HepG2 (cell line): ENCODE measurements around the gene SVOPL. TPM values are rescaled to one million over a fixed set of nuclear protein-coding genes. Genes with fewer than 3 reads are reported as not detected.

Experiments used
- CBFB ChIP-seq: sonication (generic); formaldehyde crosslinking; IDR thresholded peaks from 2 replicates; pipeline ENCODE4 v1.4.0; 2020; ENCODE audit warnings: missing genetic modification reagents
- CREB1 ChIP-seq, 2 experiments: fragments of 450-650 bp in 1 of 2; IDR thresholded peaks; 2 replicates each; pipeline ENCODE4 v1.6.1; 2016 to 2017; ENCODE audit warnings: control low read depth in 1 of 2, mild to moderate bottlenecking in 1 of 2, missing compliant biosample characterization in 1 of 2, missing genetic modification characterization in 1 of 2
- HNF4A ChIP-seq: sonication (generic); formaldehyde crosslinking; IDR thresholded peaks from 2 replicates; pipeline ENCODE4 v1.4.0; 2020; ENCODE audit warnings: missing genetic modification reagents
- IKZF4 ChIP-seq: sonication (generic); formaldehyde crosslinking; IDR thresholded peaks from 2 replicates; pipeline ENCODE4 v1.5.1; 2020; ENCODE audit warnings: borderline replicate concordance, mild to moderate bottlenecking, low read depth, missing genetic modification reagents; ENCODE audit errors: not compliant biosample characterization
- IRF2 ChIP-seq: IDR thresholded peaks from 2 replicates; pipeline ENCODE4 v1.6.1; 2018; ENCODE audit warnings: missing genetic modification reagents, missing compliant biosample characterization
- MAF1 ChIP-seq: sonication (generic); formaldehyde crosslinking; IDR thresholded peaks from 2 replicates; pipeline ENCODE4 v1.5.0; 2020; ENCODE audit warnings: missing genetic modification reagents, borderline replicate concordance
- MAFF ChIP-seq: IDR thresholded peaks from 2 replicates; pipeline ENCODE4 v1.6.1; 2011; ENCODE audit warnings: low read depth, low read length, improper control_type of control experiment
- MAFK ChIP-seq, 2 experiments: IDR thresholded peaks in 1 of 2; conservative IDR thresholded peaks in 1 of 2; 2 replicates each; pipeline ENCODE4 v1.6.1; 2011; ENCODE audit warnings: improper control_type of control experiment in 2 of 2, low read length in 2 of 2
- MTA3 ChIP-seq: sonication (generic); formaldehyde crosslinking; IDR thresholded peaks from 2 replicates; pipeline ENCODE4 v1.4.0; 2020; ENCODE audit warnings: missing genetic modification reagents
- MXI1 ChIP-seq: IDR thresholded peaks from 3 replicates; pipeline ENCODE4 v1.6.1; 2012; ENCODE audit warnings: low read depth, low read length, inconsistent platforms, borderline replicate concordance
- NCOR1 ChIP-seq: fragments of 200-600 bp; sonication (generic); IDR thresholded peaks from 2 replicates; pipeline ENCODE4 v1.7.0; 2017; ENCODE audit warnings: antibody characterized with exemption, low read length, borderline replicate concordance
- NR2F6 ChIP-seq, 2 experiments: IDR thresholded peaks; 2 replicates each; pipeline ENCODE4 v1.6.1; 2016; ENCODE audit warnings: antibody characterized with exemption in 1 of 2, mild to moderate bottlenecking in 1 of 2
- PHB2 ChIP-seq: fragments of 450-650 bp; IDR thresholded peaks from 2 replicates; pipeline ENCODE4 v1.6.1; 2018; ENCODE audit not compliant: partially characterized antibody
- POLR2A ChIP-seq, 2 experiments: IDR thresholded peaks; 2 replicates each; pipeline ENCODE4 v1.6.1; 2011; ENCODE audit warnings: low read depth in 2 of 2, low read length in 2 of 2, mild to moderate bottlenecking in 1 of 2, moderate library complexity in 1 of 2; ENCODE audit not compliant: insufficient read depth in 1 of 2
- POLR2AphosphoS2 ChIP-seq: IDR thresholded peaks from 2 replicates; pipeline ENCODE4 v1.6.1; 2011; ENCODE audit warnings: low read depth, low read length, improper control_type of control experiment
- RARG ChIP-seq: sonication (generic); formaldehyde crosslinking; IDR thresholded peaks from 2 replicates; pipeline ENCODE4 v1.4.0; 2020; ENCODE audit warnings: low read depth, mild to moderate bottlenecking, missing genetic modification reagents
- RCOR2 ChIP-seq: IDR thresholded peaks from 2 replicates; pipeline ENCODE4 v1.6.1; 2016; ENCODE audit warnings: missing biosample characterization, missing genetic modification reagents
- SKI ChIP-seq: fragments of 450-650 bp; IDR thresholded peaks from one replicate; pipeline ENCODE4 v1.6.1; 2018; ENCODE audit warnings: mild to moderate bottlenecking; ENCODE audit not compliant: partially characterized antibody
- SOX13 ChIP-seq, 3 experiments: fragments of 450-650 bp in 1 of 3; sonication (generic) in 1 of 3; formaldehyde crosslinking in 1 of 3; IDR thresholded peaks in 2 of 3; conservative IDR thresholded peaks in 1 of 3; 2 replicates each; pipeline versions ENCODE4 v1.5.0 to v1.6.1; 2016 to 2020; ENCODE audit warnings: antibody characterized with exemption in 1 of 3, mild to moderate bottlenecking in 1 of 3, missing compliant biosample characterization in 1 of 3, missing genetic modification reagents in 1 of 3, moderate library complexity in 1 of 3
- SRSF9 ChIP-seq: fragments of 200-400 bp; formaldehyde crosslinking; IDR thresholded peaks from 2 replicates; pipeline ENCODE4 v1.6.1; 2018; ENCODE audit warnings: borderline replicate concordance, mild to moderate bottlenecking, low read depth, low read length; ENCODE audit not compliant: insufficient read depth, poor library complexity, severe bottlenecking
- ZNF484 ChIP-seq: sonication (generic); formaldehyde crosslinking; IDR thresholded peaks from 2 replicates; pipeline ENCODE4 v1.5.1; 2020; ENCODE audit warnings: mild to moderate bottlenecking, low read depth, missing genetic modification reagents, borderline replicate concordance
- ZNF615 ChIP-seq: sonication (generic); formaldehyde crosslinking; IDR thresholded peaks from 2 replicates; pipeline ENCODE4 v1.5.0; 2020; ENCODE audit warnings: mild to moderate bottlenecking, missing genetic modification reagents, borderline replicate concordance
- ZNF660 ChIP-seq: sonication (generic); formaldehyde crosslinking; IDR thresholded peaks from 2 replicates; pipeline ENCODE4 v1.5.1; 2020; ENCODE audit warnings: mild to moderate bottlenecking, low read depth, missing genetic modification reagents, borderline replicate concordance
- ZNF776 ChIP-seq: sonication (generic); formaldehyde crosslinking; IDR thresholded peaks from 2 replicates; pipeline ENCODE4 v1.4.0; 2020; ENCODE audit warnings: mild to moderate bottlenecking, missing genetic modification reagents
- polyA plus RNA-seq, 8 experiments: library from polyadenylated mRNA; depleted of rRNA in 3 of 8; stranded (reverse) in 7 of 8; unstranded in 1 of 8; fragments of >200 nt; fragmentation: Illumina TruSeq in 4 of 8; extraction: Trizol in 4 of 8; gene quantifications; 2 replicates each; pipeline versions ENCODE4 v1.2.1 to v1.2.3, GENCODE V29; 2011 to 2016; ENCODE audit warnings: low read depth in 4 of 8, missing spikeins in 1 of 8, mixed read lengths in 1 of 8; ENCODE audit not compliant: insufficient read depth in 1 of 8
- total RNA-seq, 5 experiments: library from RNA; depleted of rRNA; stranded (reverse); fragments of >200 nt; fragmentation: Illumina TruSeq; extraction: Trizol; gene quantifications; 2 replicates each; pipeline ENCODE4 v1.2.3, GENCODE V29; 2016; ENCODE audit warnings: low read depth in 1 of 5
- TF ChIP-seq, protein P1 (sequence below): conservative IDR thresholded peaks from 2 replicates; pipeline ENCODE4 v1.6.1; 2018; ENCODE audit warnings: missing genetic modification reagents
- TF ChIP-seq, protein P2 (sequence below): sonication (generic); formaldehyde crosslinking; IDR thresholded peaks from 2 replicates; pipeline ENCODE4 v1.8.0; 2022; ENCODE audit warnings: missing genetic modification reagents, mild to moderate bottlenecking, moderate library complexity, borderline replicate concordance
- TF ChIP-seq, protein P3 (sequence below): sonication (generic); formaldehyde crosslinking; IDR thresholded peaks from 2 replicates; pipeline ENCODE4 v1.4.0; 2020; ENCODE audit warnings: low read depth, mild to moderate bottlenecking, missing genetic modification reagents

Gene SVOPL
- total and polyA plus RNA-seq, 2 of the 13 experiments (the other 11 are each of a cell fraction or from before 2014, with no cell fraction given): not detected

DNA sequence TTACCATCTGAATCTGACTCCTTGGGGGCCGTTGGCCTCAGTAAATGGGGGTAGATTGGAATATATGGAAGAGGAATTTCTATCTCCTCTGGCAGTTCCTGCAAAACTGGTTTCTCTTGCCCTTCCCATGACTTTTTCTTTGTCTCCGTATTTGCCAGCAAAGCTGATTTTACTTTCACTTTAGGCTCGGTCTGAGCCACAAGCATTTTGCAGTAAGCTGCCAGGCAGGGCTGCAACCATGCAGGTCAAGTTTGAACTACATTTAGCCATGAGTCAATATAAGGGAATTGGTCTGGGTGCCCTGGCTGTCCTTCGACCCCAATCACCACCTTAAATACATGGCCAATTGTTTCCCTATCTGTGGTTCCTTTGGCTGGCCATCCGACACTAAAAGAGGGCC, 136.8 kb downstream of the SVOPL start (continued):
- TF ChIP-seq ZNF615: no peak
- TF ChIP-seq SOX13 (IDR thresholded peaks at IDR 0.05): no peak
- TF ChIP-seq SOX13 (CRISPR knock-in tag; conservative IDR thresholded peaks at IDR 0.05 in 1 of 2, IDR thresholded peaks at IDR 0.05 in 1 of 2): peak in 1 of 2 experiments; percentile 31; a peak in 1 of 4 replicates
- TF ChIP-seq POLR2AphosphoS2: no peak
- TF ChIP-seq MTA3 (CRISPR knock-in tag): no peak
- TF ChIP-seq, protein P1, sequence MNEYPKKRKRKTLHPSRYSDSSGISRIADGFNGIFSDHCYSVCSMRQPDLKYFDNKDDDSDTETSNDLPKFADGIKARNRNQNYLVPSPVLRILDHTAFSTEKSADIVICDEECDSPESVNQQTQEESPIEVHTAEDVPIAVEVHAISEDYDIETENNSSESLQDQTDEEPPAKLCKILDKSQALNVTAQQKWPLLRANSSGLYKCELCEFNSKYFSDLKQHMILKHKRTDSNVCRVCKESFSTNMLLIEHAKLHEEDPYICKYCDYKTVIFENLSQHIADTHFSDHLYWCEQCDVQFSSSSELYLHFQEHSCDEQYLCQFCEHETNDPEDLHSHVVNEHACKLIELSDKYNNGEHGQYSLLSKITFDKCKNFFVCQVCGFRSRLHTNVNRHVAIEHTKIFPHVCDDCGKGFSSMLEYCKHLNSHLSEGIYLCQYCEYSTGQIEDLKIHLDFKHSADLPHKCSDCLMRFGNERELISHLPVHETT (CRISPR knock-in tag): no peak
- no peak for TF ChIP-seq ZNF484 (CRISPR knock-in tag)
- no peak for TF ChIP-seq RARG
- TF ChIP-seq, protein P2, sequence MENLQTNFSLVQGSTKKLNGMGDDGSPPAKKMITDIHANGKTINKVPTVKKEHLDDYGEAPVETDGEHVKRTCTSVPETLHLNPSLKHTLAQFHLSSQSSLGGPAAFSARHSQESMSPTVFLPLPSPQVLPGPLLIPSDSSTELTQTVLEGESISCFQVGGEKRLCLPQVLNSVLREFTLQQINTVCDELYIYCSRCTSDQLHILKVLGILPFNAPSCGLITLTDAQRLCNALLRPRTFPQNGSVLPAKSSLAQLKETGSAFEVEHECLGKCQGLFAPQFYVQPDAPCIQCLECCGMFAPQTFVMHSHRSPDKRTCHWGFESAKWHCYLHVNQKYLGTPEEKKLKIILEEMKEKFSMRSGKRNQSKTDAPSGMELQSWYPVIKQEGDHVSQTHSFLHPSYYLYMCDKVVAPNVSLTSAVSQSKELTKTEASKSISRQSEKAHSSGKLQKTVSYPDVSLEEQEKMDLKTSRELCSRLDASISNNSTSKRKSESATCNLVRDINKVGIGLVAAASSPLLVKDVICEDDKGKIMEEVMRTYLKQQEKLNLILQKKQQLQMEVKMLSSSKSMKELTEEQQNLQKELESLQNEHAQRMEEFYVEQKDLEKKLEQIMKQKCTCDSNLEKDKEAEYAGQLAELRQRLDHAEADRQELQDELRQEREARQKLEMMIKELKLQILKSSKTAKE (CRISPR knock-in tag): 0 out of 2 replicates have a peak, but pooled peaks have one; percentile 38
- TF ChIP-seq PHB2: no peak
- TF ChIP-seq MXI1: 0 out of 3 replicates have a peak, but pooled peaks have one; percentile 9
- 0 out of 2 replicates have a peak, but pooled peaks have one; percentile 25 for TF ChIP-seq NCOR1
- TF ChIP-seq IRF2: peak; percentile 87
- no peak for TF ChIP-seq CBFB (CRISPR knock-in tag)
- no peak for TF ChIP-seq MAF1 (CRISPR knock-in tag)
- peak; percentile 34 for TF ChIP-seq SKI
- TF ChIP-seq RCOR2 (CRISPR knock-in tag): peak; percentile 37; the same call in 1 of the 2 replicates
- TF ChIP-seq NR2F6 (IDR thresholded peaks at IDR 0.05): no peak
- TF ChIP-seq NR2F6 (CRISPR knock-in tag; IDR thresholded peaks at IDR 0.05): peak; percentile 17; the same call in 1 of the 2 replicates
- TF ChIP-seq MAFF: peak; percentile 29; the same call in 1 of the 2 replicates
- peak; percentile 1 to 50; a peak in 1 of 4 replicates for TF ChIP-seq MAFK (conservative IDR thresholded peaks at IDR 0.05 in 1 of 2, IDR thresholded peaks at IDR 0.05 in 1 of 2; ENCODE audit: low read length in 2 of 2)
- TF ChIP-seq ZNF660 (CRISPR knock-in tag): no peak
- TF ChIP-seq CREB1 (IDR thresholded peaks at IDR 0.05): no peak
- TF ChIP-seq CREB1 (CRISPR knock-in tag; IDR thresholded peaks at IDR 0.05): 0 out of 2 replicates have a peak, but pooled peaks have one; percentile 15
- peak; percentile 42; the same call in 1 of the 2 replicates for TF ChIP-seq HNF4A (CRISPR knock-in tag)
- TF ChIP-seq, protein P3, sequence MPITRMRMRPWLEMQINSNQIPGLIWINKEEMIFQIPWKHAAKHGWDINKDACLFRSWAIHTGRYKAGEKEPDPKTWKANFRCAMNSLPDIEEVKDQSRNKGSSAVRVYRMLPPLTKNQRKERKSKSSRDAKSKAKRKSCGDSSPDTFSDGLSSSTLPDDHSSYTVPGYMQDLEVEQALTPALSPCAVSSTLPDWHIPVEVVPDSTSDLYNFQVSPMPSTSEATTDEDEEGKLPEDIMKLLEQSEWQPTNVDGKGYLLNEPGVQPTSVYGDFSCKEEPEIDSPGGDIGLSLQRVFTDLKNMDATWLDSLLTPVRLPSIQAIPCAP (CRISPR knock-in tag): peak; percentile 84; the same call in 1 of the 2 replicates
- peak; percentile 8 for TF ChIP-seq IKZF4 (CRISPR knock-in tag)
- TF ChIP-seq ZNF776 (CRISPR knock-in tag): no peak
- peak in 1 of 2 experiments; percentile 14; a peak in 2 of 4 replicates for TF ChIP-seq POLR2A (IDR thresholded peaks at IDR 0.05; ENCODE audit: insufficient read depth in 1 of 2, low read depth in 2 of 2, low read length in 2 of 2)
- no peak for TF ChIP-seq SRSF9
